ENCODE results near the gene MAOA.

MAOA gene

DNA sequence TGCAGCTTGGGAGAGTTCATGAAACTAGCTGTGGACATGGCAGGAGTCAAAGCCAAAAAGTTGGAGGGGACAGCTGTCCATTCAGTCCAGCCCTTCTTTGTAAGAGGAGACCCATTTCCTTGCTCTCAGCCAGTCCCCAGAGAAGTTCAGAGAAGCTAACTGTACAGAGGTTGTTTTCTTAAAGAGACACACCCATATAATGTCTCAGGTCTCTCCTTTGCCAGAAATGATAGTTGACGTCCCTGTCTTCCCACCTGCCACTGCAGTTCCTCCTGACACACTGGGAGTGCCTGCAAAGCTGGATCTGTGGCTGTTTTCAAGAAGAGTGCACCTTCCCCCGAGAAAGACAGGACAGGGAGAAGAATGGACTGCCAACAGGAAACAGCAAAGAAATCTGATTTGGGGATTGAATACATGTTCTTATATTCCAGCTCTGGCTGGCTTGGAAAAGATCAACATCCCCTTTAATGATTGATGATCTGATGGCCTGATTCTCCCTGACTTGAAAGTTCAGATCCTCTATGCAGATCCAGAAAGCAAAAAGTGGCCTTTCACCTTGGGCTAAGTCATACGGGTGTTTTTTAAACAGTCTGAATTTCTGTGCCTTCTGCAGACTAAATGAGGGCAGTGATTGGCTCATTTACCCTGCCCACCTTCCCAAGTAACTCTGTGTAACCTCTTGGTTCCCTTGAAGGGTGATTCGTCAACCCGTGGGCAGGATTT is 87.2 kb downstream of the MAOA start:
- TF ChIP-seq, protein P1, sequence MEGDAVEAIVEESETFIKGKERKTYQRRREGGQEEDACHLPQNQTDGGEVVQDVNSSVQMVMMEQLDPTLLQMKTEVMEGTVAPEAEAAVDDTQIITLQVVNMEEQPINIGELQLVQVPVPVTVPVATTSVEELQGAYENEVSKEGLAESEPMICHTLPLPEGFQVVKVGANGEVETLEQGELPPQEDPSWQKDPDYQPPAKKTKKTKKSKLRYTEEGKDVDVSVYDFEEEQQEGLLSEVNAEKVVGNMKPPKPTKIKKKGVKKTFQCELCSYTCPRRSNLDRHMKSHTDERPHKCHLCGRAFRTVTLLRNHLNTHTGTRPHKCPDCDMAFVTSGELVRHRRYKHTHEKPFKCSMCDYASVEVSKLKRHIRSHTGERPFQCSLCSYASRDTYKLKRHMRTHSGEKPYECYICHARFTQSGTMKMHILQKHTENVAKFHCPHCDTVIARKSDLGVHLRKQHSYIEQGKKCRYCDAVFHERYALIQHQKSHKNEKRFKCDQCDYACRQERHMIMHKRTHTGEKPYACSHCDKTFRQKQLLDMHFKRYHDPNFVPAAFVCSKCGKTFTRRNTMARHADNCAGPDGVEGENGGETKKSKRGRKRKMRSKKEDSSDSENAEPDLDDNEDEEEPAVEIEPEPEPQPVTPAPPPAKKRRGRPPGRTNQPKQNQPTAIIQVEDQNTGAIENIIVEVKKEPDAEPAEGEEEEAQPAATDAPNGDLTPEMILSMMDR (conservative IDR thresholded peaks at IDR 0.05; ENCODE audit: low read depth, low read length): no peak
- H2AFZ ChIP-seq (ENCODE audit: low read depth): no peak overlapping the region
- no peaks in the 10 kb centered on the region for H3K27me3 ChIP-seq (ENCODE audit: insufficient read depth, low read depth)
- H3K4me2 ChIP-seq: no peak overlapping the region
- H3K4me1 ChIP-seq (ENCODE audit: low read depth, poor library complexity, severe bottlenecking): no peaks in the 10 kb centered on the region
- H3K4me3 ChIP-seq (IDR thresholded peaks at IDR 0.05; ENCODE audit: insufficient read depth, low read depth, low read length): no peak overlapping the region
- no peaks in the 10 kb centered on the region for H3K79me2 ChIP-seq (ENCODE audit: insufficient read depth, low read depth)
- no peaks in the 10 kb centered on the region for H3K36me3 ChIP-seq (ENCODE audit: insufficient read depth)
- H3K9ac ChIP-seq: no peak overlapping the region
- no peak overlapping the region for H3K27ac ChIP-seq
- H4K20me1 ChIP-seq (ENCODE audit: insufficient read depth): no peaks in the 10 kb centered on the region

DNA sequence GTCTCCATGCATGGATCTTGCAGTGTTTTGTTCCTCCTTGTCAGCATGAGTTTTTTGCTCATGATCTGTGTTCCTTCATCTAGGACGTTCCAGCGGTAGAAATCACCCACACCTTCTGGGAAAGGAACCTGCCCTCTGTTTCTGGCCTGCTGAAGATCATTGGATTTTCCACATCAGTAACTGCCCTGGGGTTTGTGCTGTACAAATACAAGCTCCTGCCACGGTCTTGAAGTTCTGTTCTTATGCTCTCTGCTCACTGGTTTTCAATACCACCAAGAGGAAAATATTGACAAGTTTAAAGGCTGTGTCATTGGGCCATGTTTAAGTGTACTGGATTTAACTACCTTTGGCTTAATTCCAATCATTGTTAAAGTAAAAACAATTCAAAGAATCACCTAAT is 88.2 kb downstream of the MAOA start:
- H3K4me2 ChIP-seq: no peak overlapping the region
- H3K79me2 ChIP-seq (ENCODE audit: insufficient read depth, low read depth): no peaks in the 10 kb centered on the region
- no peaks in the 10 kb centered on the region for H3K27me3 ChIP-seq (ENCODE audit: insufficient read depth, low read depth)
- H3K9ac ChIP-seq: no peak overlapping the region
- H3K4me1 ChIP-seq (ENCODE audit: low read depth, poor library complexity, severe bottlenecking): no peaks in the 10 kb centered on the region
- no peaks in the 10 kb centered on the region for H4K20me1 ChIP-seq (ENCODE audit: insufficient read depth)
- no peak overlapping the region for H2AFZ ChIP-seq (ENCODE audit: low read depth)
- no peak overlapping the region for H3K27ac ChIP-seq
- TF ChIP-seq, protein P1 (conservative IDR thresholded peaks at IDR 0.05; ENCODE audit: low read depth, low read length): no peak
- no peaks in the 10 kb centered on the region for H3K36me3 ChIP-seq (ENCODE audit: insufficient read depth)
- no peak overlapping the region for H3K4me3 ChIP-seq (IDR thresholded peaks at IDR 0.05; ENCODE audit: insufficient read depth, low read depth, low read length)

DNA sequence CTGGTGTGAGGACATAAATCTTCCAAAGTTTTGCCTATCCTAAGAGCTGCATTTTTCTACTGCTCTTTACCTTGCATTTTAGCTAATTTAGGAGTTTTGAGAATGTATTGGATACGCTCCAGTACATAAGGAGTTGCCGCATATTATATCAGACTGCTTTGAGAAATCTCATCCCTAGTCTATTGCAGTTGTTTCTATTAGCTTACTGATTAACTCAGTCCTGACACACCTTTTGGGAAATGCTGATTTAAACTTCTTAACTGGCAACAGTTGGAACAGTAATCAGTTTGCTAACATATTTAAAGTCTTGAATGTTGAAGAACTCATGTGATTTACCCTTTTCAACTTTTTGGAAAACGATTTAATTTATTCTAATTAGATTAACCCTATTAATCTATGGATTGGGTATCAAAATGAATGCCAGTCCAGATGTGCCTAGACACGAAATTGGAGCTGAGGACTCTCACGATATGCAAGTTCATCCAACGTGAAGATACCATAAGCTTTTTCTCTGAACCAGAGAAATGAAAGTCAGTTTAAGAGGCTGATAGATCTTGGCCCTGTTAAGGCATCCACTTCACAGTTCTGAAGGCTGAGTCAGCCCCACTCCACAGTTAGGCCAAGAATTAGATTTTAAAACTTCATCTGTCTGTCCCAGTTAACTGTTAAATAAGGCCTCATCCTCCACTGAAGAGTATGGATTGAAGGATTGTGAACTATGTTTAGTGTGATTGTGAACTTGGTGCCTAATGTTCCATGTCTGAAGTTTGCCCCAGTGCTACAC is 90.0 kb downstream of the MAOA start:
- Histone ChIP-seq H3K27me3 (ENCODE audit: insufficient read depth, low read depth) (no peaks in the 10 kb centered on the region), H3K79me2 (ENCODE audit: insufficient read depth, low read depth) (no peaks in the 10 kb centered on the region), H3K36me3 (ENCODE audit: insufficient read depth) (no peaks in the 10 kb centered on the region), H3K4me1 (ENCODE audit: low read depth, poor library complexity, severe bottlenecking) (no peaks in the 10 kb centered on the region), H2AFZ (ENCODE audit: low read depth) (no peak overlapping the region), H3K4me2 (no peak overlapping the region), H3K4me3 (IDR thresholded peaks at IDR 0.05; ENCODE audit: insufficient read depth, low read depth, low read length) (no peak overlapping the region), H3K9ac (no peak overlapping the region), H4K20me1 (ENCODE audit: insufficient read depth) (no peaks in the 10 kb centered on the region), H3K27ac (no peak overlapping the region)
- TF ChIP-seq, protein P1 (conservative IDR thresholded peaks at IDR 0.05; ENCODE audit: low read depth, low read length): no peak

DNA sequence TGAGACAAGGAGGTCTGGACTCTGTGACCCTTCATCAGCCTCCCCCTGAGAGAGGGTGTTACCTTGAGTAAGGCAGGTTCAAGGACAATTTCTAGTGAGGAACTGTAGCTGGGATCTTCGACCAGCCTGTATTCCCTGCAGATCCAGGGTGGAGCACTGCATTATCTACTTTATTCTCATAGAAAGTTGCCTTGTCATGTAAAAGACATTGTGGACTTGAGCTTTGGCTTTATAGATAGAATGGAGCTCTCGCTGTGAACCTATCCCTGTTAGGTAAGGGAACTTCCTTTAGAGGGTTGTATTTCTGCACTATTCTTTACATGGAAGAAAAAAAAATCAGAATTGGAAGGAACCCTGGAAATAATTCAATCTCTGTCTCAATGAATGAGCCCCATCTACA is 91.4 kb downstream of the MAOA start:
- H3K36me3 ChIP-seq (ENCODE audit: insufficient read depth): no peaks in the 10 kb centered on the region
- H2AFZ ChIP-seq (ENCODE audit: low read depth): no peak overlapping the region
- no peak overlapping the region for H3K4me3 ChIP-seq (IDR thresholded peaks at IDR 0.05; ENCODE audit: insufficient read depth, low read depth, low read length)
- no peak overlapping the region for H3K27ac ChIP-seq
- H4K20me1 ChIP-seq (ENCODE audit: insufficient read depth): no peaks in the 10 kb centered on the region
- TF ChIP-seq, protein P1 (conservative IDR thresholded peaks at IDR 0.05; ENCODE audit: low read depth, low read length): no peak
- H3K27me3 ChIP-seq (ENCODE audit: insufficient read depth, low read depth): no peaks in the 10 kb centered on the region
- H3K9ac ChIP-seq: no peak overlapping the region
- H3K4me1 ChIP-seq (ENCODE audit: low read depth, poor library complexity, severe bottlenecking): no peaks in the 10 kb centered on the region
- no peaks in the 10 kb centered on the region for H3K79me2 ChIP-seq (ENCODE audit: insufficient read depth, low read depth)
- no peak overlapping the region for H3K4me2 ChIP-seq
